Effector CD4-positive, alpha-beta T cell (primary cell): Measurements from ENCODE around the gene ASMT.
"Not testable (repeated sequence)": the region's sequence is repeated elsewhere in the genome, so short reads cannot be mapped to it uniquely, and the experiment has no call there.

Experiments
- DNase-seq: peaks from one replicate; pipeline ENCODE4 v3.0.0-alpha.2; 2020

ASMT gene

DNA sequence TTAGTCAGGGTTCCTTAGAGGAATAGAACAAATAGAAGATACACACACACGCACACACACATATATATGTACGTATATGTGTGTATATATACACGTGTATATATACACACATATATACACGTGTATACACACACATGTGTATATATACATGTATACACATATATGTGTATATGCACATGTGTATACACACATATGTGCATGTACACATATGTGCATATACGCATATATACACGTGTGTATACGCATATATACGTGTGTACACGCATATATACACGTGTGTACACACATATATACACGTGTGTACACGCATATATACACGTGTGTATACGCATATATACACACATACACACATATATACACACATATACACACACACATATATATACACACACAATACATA lies 41.5 kb downstream of the ASMT start:
- DNase-seq = no peak

DNA sequence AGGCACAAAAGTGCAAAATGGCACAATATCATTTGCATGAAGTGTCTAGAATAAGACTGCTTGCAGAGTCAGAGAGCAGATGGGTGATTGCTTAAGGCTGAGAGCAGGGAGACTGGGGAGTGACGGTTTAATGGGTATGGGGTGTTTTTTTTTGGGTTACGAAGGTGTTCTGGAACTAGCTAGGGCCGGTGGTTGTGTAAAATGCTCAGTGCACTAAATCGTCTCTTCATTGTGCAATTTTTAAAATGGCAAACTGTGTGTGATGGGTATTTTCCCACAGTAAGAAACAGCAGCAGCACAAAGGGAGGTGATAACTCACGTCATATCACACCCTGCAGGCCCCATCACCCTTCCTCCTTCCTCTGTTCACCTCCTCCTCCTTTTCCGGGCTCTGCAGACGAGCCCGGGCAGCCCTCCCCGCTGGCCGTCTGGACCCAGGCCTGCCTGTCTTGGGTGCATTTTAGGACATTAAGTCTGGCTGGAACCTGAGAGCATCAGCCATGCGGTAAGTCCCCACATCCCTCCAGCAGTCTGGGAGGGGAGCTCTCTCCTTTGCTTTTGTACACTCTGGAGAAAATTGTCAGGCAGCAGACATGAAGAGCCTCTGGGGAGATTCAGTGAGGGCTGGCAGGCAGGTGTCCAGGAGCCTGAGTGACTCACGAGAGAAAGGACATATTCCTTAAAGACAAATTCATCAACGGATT lies 42.7 kb downstream of the ASMT start:
- peak; percentile 25 for DNase-seq

DNA sequence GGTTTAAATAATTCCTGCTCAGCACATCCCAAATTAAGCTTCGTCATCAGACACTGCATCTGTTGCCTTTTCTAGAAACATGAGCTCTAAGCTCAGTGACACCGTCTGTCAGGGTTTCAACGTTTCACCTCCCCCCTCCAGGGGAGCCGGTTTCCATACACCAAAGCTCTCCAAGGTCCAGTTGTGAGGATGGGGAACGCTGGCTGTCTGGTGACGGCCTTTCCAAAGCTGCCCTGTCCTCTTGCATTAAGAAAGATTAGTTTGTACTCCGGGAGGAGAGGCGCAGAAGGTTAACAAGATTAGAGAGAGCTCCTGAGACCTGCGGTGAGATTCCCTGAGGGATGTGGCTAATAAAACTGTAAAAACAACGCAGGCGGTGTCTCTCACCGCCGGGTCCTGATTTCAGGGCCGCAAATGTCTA lies 43.2 kb downstream of the ASMT start:
- DNase-seq = no peak

DNA sequence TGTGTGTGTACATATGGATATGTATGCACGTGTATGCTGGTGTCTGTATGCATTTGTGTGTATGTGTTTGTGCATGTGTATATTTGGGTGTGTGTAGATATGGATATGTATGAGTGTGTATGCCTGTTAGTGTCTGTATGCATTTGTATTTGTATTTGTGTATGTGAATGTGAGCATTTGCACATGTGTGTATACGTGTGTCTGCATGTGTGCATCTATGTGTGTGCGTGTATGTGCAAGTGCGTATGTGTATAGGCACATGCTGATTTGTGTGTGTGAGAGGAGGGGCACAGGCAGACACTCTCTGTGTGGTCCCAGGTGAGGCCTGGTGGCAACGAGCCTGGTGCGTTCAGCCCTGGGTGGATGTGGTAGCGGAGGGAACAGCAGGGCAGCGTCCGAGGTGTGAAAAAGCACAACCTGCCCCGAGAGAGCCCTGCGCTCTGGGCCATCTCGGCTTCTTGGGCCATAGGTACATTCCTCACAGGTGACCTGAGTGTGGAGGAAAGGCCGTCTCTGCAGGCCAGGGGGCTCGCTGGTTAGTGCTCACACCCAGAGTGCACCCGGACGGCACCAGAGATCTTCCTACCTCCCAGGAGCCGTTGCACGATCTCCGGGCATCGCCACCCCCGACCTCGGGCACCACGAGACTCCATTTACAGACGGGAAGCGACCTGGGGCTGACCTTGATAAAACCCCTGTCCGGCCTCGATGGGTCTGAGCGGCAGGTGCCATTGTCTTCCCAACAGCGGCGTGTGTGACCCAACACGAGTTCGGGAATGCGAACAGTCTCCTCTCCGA lies 45.0 kb downstream of the ASMT start:
- no peak for DNase-seq

DNA sequence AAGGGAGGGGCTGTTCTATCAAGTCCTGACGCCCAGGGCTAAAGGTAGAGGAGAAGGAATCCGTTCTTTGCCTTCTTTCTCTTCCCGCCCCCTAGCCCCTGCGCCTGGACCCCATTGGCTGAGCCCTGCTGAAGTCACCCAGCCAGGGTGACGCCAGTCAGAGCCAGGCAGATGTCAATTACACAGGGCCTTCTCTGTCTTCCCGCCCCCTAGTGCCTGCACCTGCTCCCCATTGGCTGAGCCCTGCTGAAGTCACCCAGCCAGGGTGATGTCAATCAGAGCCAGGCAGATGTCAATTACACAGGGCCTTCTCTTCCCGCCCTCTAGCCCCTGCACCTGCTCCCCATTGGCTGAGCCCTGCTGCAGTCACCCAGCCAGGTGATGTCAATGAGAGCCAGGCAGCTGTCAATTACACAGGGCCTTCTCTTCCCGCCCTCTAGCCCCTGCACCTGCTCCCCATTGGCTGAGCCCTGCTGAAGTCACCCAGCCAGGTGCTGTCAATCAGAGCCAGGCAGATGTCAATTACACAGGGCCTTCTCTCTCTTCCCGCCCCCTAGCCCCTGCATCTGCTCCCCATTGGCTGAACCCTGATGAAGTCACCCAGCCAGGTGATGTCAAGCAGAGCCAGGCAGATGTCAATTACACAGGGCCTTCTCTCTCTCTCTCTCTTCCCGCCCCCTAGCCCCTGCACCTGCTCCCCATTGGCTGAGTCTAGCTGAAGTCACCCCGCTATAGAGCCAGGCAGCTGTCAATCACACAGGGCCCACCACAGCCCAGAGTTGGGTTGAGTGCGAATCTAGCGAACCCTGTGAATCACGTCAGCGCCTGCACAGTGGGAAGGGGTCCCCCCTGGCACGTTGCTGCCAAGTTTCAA lies 46.4 kb downstream of the ASMT start:
- peak; percentile 76 for DNase-seq

DNA sequence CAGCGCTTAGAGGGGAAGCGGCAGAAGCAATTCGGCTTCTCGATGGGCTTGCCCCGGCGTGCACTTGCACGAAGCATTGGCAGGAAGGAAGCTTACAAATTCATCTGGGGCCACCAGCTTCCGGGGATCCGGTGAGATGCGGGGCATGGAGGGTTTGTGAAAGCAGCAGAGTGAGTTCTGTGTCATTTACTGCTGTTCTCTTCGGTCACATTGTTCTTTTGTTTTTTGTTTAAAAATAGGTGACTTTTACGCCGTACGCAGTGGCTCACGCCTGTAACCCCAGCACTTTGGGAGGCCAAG lies 47.0 kb downstream of the ASMT start:
- no peak for DNase-seq

DNA sequence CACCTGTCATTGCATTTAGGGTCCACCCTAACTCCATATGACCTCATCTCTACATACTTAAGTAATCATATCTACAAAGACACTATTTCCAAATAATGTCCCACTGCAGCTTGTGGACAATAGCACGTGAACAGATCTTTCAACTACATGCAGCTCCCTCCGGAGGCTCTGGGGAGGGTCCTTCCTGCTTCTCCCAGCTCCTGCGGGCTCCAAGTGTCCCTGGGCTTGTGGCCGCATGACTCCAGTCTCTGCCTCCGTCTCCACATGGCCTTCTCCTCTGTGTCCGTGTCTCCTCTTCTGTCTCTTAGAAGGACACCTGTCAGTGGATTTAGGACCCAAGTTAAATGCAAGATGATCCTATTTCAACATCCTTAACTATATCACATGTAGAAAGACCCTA lies 52.7 kb downstream of the ASMT start:
- no peak for DNase-seq

DNA sequence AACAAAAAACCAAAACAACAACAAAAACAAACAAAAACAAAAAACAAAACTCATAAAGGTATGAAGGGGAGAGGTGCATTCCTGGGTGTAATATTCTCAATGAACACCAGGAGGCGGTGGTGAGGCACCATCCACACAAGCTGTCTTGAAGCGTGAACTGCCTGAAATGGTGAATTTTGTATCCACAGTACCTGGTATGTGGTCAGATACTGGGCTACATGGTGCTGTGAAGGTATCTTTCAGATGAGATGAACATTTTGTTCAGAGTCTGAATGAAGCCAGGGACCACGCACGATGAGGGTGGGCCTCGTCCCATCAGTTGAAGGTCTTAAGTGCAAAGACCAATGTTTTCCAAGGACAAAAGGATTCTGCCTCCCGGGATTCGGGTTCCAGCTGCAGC lies 58.5 kb downstream of the ASMT start:
- DNase-seq = no peak

DNA sequence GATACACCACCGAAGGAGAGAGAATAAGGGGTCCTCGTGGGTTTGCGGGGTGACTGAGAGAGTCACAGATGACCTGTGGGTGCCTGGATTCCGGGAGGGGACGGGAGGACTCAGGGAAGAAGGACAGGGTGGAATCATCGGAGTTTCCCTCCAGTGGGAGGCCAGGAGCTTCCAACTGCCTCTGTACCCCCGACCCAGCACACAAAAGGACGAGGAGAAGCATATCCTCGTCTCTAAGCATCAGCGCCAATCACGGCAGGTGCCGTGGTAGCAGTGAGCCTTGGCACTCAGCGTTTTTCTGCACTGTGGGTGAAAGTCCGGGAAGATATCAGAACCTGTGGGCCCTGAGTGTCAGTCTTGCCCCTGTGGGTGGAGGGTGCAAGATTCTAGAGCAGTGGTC lies 62.0 kb downstream of the ASMT start:
- DNase-seq = no peak

DNA sequence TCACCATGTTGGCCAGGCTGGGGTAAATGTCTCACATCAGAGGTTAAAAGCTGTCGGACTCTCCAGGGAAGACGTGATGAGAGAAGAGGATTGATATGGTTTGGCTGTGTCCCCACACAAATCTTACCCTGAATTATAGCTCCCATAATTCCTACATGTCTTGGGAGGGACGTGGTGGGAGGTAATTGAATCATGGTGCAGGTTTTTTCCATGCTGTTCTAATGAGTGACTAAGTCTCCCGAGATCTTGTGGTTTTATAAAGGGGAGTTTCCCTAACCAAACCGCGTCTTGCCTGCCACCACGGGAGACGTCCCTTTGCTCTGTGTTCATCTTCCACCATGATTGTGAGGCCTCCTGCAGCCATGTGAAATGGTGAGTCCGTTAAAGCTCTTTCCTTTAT lies 64.4 kb downstream of the ASMT start:
- no peak for DNase-seq

DNA sequence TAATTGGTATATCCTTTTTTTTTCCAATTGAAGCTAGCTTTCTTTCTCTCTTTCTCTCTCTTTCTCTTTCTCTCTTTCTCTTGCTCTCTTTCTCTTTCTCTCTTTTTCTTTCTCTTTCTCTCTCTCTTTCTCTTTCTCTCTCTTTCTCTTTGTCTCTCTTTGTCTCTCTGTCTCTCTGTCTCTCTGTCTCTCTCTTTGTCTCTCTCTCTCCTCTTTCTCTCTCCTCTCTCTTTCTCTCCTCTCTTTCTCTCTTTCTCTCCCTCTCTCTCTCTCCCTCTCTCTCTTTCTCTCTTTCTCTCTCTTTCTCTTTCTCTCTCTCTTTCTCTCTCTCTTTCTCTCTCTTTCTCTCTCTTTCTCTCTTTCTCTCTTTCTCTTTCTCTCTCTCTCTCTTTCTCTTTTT lies 66.6 kb downstream of the ASMT start:
- no peak for DNase-seq

DNA sequence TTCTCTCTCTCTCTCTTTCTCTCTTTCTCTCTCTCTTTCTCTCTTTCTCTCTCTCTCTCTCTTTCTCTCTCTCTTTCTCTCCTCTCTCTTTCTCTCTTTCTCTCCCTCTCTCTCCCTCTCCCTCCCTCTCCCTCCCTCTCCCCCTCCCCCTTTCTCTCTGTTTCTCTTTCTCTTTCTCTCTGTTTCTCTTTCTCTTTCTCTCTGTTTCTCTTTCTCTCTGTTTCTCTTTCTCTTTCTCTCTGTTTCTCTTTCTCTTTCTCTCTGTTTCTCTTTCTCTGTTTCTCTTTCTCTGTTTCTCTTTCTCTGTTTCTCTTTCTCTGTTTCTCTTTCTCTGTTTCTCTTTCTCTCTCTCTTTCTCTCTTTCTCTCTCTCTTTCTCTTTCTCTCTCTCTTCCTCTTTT lies 67.0 kb downstream of the ASMT start:
- DNase-seq = not testable (repeated sequence)

DNA sequence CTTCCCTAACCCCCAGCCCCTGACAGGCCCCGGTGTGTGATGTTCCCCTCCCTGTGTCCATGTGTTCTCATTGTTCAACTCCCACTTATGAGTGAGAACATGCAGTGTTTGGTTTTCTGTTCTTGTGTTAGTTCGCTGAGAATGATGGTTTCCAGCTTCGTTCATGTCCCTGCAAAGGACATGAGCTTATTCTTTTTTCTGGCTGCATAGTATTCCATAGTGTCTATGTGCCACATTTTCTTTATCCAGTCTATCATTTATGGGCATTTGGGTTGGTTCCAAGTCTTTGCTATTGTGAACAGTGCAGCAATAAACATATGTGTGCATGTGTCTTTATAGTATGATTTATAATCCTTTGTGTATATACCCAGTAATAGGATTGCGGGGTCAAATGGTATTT lies 67.6 kb downstream of the ASMT start:
- not testable (repeated sequence) for DNase-seq

DNA sequence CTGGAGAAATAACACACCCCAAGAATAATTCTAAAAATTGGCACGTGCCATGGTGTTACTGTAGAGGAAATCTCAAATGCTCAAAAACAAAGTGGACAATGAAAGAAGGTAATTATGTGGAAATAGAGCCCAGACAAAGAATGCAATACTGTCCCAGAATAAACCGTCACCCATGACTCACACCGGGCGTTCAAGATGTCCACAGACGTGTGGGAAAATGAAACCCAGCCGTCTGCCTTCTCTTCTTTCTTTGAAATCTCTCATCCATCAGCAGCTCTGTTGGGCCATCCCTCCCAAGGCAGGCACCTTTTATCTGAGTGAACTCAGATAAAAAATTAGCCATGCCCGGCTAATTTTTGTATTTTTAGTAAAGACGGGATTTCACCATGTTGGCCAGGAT lies 70.0 kb downstream of the ASMT start:
- DNase-seq = not testable (repeated sequence)

DNA sequence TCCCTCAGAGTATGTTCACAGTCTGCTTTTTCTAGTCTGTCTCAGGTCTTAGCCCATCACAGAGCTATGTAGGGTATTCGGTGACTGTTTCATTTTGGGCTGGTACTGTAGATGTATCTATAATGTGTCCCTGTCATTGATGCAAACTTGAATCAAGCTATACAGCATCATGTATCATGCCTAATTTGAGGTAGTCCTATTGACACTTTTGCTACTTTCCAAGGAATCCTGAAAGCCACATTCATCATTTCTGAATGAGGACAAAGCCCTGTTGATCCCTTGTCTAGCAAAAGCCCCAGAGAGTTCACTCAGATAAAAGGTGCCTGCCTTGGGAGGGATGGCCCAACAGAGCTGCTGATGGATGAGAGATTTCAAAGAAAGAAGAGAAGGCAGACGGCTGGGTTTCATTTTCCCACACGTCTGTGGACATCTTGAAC lies 70.6 kb downstream of the ASMT start:
- not testable (repeated sequence) for DNase-seq

DNA sequence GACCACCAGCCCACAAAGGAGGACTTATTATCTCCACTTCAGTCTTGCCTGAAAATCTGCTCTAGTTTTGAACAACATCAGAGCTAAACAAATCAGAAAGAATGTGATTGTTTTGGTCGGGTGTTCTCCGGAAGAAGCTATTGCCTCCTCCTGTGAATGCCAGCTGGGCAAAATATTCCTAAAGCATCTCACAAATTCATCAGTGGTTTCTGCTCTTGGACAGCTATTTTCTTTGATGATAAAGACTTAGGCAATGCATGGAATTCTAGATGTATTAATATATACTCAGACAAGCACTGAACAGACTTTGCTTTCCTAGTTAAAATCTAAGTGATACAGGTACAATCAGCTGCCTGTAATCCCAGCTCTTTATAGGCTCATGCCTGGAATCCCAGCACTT lies 71.8 kb downstream of the ASMT start:
- no peak for DNase-seq
